T-helper 2 cell (primary cell): ENCODE data around the gene MSMB.

Experiments
- DNase-seq, 5 experiments: peaks; one replicate each; pipeline versions ENCODE4 v3.0.0 to v3.0.0-alpha.2; 2012 to 2022

MSMB gene

DNA sequence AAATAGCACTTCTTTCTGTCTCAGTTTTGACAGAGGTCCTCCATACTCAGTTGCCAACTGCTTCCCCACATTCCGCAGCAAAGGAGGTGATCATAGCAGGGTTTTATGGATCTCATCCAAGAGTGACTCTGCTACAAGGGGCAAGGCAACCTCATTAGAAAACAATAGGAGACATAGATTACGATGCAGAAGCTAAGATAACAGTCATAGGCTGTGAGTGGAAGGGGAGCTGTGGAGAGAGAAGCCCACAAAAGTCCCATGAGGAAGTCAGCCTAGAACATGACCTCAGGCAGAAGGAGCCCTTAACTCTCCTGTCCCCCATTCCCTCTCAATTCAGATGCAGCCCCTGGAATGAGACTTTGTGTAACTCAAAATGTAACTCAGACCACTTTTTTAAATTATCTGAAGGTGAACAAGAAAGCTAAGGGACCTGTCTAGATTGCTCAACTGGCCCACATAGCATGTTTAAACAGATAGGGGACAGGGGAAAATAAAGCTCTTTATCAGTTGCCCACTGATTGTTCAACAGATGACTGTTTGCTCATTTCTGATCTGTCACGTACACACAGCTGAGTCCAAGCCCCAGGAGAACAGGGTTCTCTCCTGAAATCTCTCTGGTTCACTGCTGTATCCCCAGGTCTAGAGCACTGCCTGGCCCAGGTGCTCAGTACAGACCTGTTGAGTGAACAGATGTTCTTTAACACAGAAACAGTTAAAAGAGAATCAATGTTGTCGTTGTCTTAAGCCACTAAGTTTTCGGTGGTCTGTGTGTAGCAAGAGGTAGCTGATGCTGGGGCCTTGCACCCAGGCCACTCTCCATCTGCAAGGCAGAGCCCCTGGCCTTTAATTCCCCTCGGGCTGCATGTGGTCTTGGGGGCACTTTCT is 14.2 kb downstream of the MSMB start:
- no peak for DNase-seq

DNA sequence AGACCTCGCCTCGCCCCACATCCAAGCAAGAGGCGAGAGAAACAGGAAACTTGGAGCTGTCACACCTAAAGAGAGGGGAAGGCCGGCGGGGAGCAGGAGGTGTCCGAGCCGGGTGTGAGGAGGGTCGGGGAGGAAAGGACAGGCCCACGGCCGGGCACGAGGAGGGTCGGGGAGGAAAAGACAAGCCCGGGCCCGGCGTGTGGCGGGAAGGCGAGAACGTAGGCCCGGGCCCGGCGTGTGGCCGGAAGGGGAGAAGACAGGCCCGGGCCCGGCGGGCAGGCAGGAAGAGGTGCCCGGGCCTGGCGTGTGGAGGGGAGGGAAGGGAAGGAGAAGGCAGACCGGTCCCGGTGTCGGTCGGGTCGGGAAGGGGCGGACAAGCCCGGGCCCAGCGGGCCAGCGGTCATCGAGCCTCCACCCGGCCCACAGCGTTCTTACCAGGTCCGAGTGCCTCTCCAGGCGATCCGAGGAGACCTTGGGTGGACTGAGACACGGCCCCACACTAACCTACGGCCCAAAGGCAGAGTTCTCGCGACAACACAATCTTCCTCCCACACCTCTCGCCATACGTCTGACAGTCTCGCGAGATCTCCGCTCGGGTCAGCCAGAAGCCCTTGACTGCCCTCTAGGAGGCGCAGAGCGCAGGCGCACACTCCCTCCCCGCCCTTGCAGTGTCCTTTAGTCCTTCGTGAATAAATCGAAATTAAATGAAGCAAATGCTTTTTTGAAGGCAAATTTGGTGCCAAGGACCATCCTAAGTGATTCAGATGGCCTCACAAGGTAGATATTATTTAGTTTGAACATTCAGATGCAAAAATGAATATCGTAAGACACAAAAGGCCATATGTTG is 15.8 kb downstream of the MSMB start, which contains the start of gene NCOA4:
Gene NCOA4 (minus strand): TSS at position 533 of the 847 bp plus-strand sequence. CDS start 13,943 bp downstream, outside the sequence.
- peak; percentile 90 to 98 (median 94) for DNase-seq

DNA sequence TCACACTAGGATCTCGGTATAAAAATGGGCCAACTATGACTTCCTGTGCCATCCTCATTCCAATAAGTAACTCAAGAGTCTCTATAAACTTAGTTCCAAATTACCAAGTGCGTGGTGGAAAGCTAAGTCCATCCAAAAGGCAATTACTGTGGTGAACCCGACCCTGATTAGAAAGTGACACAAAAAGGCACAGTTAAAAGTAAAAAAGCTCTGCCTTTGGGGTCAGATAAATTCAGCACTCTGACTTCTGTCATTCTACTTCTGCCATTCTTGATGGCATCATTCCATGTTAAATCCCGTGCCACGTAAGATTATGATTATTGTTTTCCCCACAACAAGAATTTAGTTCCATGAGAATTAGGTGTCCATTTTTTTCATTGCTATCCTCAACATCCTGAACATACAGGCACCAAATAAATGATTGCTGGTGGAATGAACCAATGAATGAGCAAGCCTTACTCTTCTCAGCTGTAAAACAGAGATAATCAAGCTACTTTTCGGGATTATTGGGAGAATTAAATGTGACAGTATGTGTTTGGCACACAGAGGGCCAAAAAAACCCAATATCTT is 16.5 kb downstream of the MSMB start:
- no peak for DNase-seq

DNA sequence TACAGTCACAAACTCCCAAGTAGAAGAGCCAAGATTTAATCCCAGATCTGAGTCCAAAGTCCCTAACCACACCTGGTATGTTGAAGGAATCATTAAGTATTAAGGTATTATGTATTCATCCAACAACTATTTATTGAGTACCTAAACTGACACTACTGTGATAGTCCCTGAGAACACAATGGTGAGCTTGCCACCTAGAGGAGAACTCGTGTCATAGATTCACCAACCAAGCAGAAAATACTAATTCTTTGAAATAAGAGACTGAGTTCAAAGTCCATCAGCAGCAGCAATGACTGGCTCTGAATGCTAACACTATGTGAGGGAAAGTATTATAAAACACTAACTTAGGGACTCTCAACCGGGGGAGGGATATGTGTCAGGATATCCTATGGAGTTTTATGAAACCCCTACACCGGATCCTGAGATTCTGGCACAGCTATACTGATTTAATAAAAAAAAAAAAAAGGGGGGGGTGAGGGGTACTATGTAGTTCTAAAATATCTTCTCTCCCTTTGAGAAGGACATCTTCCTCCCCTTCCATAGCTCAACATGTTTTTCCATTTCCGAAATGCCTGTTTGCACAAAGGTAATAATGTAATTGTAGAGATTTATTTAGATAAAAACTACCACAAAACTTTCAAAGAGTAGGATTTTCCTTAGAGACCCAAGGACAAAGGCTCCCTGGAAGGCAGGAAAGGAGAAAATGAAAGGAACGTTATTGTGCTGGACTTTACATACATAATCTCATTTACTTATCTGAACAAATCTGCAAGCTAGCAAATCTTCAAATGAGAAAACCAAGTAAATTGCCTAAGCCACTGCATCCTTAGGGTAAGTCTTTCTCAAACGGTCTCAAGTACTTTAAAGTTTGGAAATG is 17.2 kb downstream of the MSMB start:
- DNase-seq = peak in 2 of 5 experiments; percentile 15 to 76

DNA sequence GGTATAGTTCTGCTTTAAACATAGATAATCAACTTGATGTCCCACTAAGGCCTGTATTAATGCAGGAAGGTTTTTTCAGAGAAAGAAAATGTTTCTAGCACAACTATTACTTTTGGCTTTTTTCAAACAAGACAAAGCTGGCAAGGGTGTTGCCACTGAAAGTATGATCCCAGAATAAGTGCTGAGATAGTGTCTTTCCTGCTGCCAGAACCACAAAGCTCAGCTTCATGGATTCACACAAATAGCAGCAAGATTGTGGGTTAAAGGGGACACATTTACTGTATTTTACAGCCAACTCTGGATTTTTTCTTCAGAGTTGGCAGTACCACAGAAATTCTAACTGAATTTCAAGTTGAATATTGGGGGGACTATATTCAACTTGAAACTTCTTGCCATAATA is 20.0 kb downstream of the MSMB start:
- no peak for DNase-seq

DNA sequence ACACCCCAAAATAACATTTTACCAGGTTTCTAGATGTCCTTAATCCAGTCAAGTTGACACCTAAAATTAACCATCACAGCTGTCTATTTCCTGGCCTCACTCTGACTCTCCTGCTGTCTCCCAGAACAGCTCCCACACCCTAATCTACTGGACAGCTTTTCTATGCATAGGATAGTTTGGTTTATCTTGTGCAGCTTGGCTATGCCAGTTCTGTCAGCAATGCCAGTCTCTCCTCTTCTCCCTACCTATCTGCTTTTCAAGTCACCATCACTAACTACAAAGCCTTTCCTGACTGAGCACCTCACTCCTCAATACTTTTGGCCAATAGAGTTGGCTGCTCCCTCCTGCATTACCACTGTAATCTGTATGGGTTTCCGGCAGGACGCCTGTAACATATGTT is 20.7 kb downstream of the MSMB start:
- no peak for DNase-seq

DNA sequence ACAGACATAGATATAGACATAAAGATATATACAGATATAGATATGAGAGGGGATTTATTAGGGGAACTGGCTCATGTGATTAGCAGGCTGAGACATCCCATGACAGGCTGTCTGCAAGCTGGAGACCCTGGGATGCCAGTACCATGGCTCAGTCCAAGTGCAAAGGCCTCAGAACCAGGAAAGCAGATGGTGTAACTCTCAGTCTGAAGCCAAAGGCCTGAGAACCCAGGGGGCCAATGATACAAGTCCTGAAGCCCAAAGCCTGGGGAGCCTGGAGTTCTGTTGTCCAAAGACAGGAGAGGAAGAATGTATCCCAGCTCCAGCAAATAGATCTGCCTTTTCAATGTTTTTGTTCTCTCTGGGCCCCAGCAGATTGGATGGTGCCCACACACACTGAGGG is 21.1 kb downstream of the MSMB start:
- no peak for DNase-seq

DNA sequence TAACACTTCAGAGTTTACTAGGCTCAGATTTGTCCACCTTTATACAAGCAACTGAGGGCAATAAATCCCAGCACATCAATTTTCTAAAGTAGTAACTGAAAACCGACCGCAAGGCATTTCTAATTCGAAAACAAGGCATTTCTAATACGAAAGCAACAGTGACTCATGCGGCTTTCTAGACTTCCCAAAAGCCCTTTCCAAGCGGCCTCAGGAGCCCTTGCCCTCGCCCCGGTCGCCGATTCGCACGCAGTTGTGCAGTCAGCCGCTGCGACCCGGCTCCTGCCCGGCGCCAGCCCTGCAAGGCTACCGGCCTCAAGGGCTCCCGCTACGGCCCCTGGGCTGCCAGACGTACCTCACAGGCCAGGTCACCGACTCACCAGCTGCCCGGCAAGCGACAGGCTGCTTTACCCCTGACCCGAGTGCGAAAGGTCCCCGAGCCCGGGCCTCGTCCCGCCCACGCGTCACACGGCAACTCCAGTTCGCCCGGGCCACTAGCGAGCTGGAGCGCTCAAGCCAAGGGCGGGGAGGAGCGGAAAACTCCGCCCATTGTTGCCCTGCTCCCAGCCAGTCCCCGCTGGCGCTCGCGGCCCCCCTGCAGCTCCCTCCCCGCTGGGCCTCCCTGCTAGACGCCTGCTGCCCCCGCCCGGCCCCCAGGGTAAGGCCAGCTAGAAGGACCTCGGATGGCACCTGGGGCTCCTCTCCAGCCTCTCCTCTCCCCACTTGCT is 22.9 kb downstream of the MSMB start:
- DNase-seq = peak; percentile 61 to 83 (median 69)

DNA sequence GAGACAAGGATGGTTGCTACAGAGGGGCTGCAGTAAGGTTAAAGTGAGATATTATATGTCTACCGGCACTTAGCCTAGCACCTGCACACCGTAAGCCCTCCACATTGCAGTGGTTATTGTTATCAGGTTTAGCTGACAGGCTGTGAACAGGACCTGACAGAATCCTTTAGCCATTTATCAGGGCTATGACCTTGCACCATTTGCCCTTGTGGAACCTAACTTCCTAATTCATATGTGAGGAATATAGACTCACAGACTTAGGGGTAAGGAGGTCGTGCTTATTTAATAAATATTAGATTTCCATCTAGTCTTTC is 25.8 kb downstream of the MSMB start:
- no peak for DNase-seq

DNA sequence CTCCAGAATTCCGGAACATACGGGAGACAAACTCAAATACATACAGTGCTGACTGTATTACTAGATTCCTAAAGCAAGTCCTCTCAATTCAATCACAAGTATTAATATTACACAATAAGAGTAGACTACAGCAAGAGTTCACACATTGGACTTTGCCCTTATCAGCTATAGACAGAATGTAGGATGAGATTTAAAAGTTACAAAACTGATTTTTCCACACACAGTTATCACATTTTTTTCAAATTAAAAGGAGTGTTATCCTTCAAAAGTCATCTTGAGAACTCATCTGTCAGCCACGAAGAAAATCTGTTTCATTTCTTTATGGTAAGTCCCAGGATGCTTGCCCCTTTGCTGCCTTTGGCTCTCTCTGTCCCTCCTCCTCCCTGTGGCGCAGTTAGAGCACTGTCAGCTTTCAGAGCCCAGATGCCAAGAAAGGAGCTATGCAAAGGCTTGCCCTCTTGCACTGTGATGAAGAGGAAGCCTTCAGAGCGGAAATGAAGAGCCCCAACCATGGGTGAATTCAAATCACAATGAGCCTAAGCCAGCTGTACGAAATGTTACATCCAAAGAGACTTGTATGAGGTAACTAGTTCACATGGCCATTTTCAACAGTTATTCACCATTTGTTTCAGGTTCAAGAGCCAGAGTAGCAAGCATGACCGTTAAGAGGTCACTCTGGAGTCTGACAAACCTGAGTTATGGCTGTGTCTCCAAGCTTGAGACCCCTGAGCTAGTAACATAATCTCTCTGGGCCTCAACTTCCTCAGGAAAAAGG is 26.3 kb downstream of the MSMB start:
- peak in 1 of 5 experiments; percentile 26 for DNase-seq

DNA sequence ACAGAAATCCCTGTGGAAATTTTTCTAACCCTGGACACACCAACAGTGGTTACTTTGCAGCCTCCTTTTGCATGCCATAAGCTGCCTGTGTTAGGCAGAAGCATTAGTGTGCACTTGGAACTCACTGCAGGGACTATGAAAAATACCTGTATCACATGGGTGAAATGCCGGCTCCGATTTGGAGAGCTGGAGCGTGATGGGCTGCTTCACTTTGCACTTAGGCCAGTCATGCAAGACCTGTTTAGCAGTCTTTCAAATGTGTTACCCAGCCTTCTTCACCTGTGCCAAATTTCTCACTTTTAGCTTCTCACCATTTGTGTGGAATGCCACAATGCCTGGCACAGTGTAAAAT is 26.9 kb downstream of the MSMB start:
- DNase-seq = no peak

DNA sequence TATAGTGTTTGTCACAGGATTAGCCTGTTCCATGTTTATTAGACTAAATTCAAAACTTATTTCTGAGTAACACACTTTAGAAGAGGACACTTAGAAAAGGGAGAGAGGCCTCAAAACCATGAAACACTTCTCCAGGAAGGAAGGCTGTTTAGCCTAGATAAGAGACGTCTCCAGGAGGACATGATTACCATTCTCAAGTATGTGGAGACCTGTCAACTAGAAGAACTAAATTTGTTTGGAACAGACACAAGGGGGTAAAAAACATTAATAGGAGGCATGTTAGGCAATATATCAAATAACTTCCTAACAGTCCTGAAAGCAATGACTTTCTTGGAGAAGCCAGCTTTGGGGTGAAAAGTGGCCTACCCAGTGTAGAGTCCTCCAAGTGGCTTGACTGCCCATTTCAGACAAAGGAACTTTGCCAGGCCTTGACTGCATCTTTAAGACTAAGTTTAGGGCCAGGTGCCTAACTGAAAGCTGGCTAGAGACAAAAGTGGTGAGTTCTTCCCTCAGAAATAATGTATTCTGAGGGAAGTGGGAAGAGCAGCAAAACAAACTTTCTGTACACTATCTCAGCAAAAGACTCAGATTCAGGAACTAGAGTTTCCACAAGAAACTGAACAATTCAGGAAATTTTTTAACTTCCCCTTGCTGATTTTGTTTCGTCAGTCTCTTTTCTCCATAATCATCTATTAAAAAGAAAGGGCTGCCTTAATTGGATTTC is 27.5 kb downstream of the MSMB start:
- no peak for DNase-seq

DNA sequence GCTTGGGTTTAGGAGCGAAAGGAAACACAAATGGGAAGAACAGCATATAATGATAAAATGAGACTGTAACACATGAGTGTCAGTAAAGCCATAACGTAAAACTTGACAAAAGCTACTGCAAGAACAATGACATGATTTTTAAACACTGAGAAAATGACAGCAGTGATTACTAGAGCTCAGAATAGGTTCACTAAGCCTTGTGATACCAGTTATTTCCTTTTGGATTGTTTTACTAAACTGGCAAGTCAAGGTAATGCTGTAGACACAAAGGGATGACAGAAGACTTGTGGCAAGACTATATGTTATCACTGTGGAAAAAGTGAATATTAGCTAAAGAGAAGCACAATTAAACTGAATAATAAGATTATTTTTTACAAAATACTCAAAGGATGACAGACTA is 28.3 kb downstream of the MSMB start:
- DNase-seq = no peak

DNA sequence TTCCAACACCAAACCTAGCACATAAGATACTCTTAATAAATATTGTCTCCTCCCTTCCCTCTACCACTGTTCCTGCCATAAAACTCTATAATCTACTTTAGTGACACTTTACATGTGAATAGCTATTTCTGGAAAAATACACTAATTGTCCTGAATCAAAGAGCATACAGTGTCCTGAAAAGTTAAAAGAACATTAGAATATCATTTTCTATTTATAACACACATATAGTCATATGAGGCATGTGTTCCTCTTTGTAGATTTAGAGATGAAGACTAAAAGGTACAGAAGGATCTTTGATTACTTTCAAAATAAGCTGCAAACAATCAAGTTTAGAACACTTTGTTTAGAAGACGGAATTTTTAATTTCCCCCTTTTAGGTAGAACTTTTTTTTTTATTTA is 29.3 kb downstream of the MSMB start:
- no peak for DNase-seq

DNA sequence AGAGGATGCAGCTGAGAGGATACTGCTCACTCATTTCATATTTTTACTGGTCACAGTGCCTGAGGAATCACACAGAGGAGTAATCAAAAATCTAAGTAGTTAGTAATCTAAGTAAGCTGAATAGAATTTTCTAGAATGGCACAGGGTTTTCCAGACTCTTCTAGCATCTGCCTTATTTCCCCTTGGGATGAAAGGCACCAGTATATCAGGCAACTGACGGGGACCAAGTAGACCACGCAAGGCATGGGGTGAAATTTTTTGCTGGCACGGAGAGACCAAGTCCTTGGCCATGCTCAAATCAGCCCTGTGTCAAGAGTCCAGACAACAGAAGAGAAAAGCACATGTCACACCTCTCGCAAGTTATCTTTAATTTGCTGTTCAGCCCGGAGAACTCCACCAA is 29.9 kb downstream of the MSMB start:
- DNase-seq = no peak

DNA sequence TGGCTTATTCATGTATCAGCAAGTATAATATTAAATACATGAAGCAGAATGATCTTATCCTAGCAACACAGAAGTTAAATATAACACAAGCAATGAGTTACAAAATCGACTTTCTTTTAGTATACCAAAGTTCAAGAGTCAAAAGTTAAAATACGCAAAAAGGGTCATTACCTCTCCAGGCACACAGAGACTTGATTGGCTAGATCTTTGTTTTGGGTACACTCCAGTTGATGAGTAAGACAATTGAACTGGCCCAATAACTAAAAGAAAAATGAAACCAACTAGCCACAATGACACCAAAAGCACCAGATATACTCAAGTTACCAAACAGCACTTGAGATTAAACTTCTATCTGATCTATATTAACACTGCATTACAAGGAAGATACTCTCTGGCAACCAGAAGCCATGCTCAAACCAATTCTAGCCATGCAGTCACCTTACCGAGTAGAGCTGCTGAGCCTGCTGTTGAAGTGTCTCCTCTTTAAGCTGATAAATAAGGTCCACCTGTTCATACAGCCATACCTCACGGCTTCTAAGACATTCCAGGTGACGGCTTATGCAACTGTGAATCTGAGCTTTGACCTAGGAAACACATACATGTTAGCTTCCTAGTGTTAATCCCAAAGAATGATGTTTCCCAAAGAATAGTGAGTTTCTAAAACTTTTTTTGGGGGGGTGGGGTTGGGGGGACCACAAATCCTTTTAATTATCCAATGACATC is 31.2 kb downstream of the MSMB start:
- DNase-seq = no peak

DNA sequence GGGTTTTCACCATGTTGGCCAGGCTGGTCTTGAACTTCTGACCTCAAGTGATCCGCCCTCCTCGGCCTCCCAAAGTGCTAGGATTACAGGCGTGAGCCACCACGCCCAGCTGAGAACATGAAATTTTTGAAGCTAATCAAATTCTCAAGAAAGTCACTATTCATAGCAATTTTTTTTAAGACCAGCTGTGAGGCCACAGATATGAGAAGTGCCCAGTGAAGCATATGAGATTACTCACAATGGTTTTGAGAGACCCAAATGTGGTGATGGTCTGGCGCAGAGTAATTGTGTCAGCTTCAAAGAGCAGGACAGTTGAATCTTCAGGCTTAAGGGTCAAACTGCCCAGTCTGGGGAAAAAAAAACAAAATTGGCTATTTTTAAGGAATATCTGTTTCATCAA is 31.9 kb downstream of the MSMB start:
- no peak for DNase-seq

DNA sequence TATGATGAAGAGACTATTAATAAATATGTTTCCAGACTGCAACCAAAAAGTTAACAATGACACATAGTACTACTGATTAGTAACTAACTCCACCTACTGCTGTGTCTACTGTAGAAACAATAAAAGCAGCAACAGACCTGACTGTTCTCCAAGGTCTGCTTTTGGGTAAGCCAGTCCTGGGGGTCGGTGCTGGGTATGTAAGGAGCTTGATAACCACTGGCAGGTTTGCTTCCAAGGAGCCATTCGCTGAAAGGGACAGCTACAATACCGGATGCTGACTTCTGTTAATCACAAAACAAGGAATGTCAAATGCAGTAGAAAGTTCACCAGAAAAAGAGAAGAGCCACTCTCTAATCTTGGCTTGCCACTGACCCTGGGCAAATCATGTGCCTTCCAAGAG is 33.3 kb downstream of the MSMB start:
- no peak for DNase-seq

DNA sequence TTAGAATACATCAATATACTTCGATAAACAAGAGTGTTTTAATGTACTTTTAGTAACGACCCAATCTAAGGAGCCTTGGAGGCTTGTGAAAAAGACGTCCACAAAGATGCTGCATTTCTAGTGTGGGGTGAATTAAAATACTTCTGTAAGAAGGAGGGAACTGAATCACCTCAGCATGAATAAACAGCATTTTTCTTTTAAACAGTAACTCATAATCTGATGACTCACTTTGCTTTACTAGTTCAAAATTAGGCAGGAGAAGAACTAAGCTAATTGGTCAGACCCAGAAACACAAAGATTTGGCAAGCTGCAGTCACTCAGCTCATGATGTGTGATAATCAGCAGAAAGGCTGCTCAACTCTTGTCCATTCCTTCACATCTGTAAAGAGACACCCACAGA is 39.9 kb downstream of the MSMB start:
- DNase-seq = no peak

DNA sequence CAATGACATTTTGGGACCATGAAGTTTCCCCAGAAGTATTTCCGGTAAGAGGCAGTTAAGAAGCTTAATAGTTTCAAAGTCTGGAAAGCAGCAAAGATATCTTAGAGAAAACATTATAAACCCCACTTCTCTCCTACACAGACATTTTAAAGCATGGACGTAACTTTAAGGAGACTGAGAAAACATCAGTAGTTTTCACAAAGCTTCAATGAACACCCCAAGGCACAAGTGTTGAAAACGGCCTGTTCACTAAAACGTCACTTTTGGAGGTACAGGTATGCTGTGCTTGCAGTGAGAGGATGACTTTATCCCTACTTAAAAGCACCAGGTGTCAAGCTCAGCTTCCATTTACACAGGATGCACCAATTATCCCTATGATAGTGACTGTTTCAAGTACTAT is 40.7 kb downstream of the MSMB start:
- no peak for DNase-seq
